Dendritic cell treated with granulocyte-macrophage colony-stimulating factor and Interleukin-4, amounts not matched to agents 40 ng/mL and 50 ng/mL, for 4 days (primary cell): Measurements from ENCODE around the gene PF4V1.
A peak's percentile ranks its signal among the peaks of the same experiment; 100 is the strongest.

ENCODE experiments used
- H3K27ac Mint-ChIP-seq: one replicate; pipeline ENCODE4 v1.8.0; 2022; ENCODE audit warnings: mild to moderate bottlenecking, mixed read lengths
- H3K27me3 Mint-ChIP-seq: one replicate; pipeline ENCODE4 v1.8.0; 2022; ENCODE audit warnings: mild to moderate bottlenecking, mixed read lengths
- H3K36me3 Mint-ChIP-seq: one replicate; pipeline ENCODE4 v1.8.0; 2022; ENCODE audit warnings: low read depth, mixed read lengths
- H3K4me1 Mint-ChIP-seq: one replicate; pipeline ENCODE4 v1.8.0; 2022; ENCODE audit warnings: low read depth, mixed read lengths
- H3K4me3 Mint-ChIP-seq: one replicate; pipeline ENCODE4 v1.8.0; 2022; ENCODE audit warnings: mild to moderate bottlenecking, moderate library complexity, mixed read lengths
- H3K9me3 Mint-ChIP-seq: one replicate; pipeline ENCODE4 v1.8.0; 2022; ENCODE audit warnings: mixed read lengths
- intact Hi-C: fragments of 100-400 bp; cut with micrococcal nuclease; formaldehyde crosslinking; loops from one replicate; pipeline ENCODE4 v1.15.0; 2022

PF4V1 gene

GRCh38 chr4:73836373-73837279, 16.5 kb upstream of the PF4V1 start, which contains the start of gene CXCL6:
TSS of gene CXCL6 (plus strand) at chr4:73836678. CDS start at chr4:73836751, 73 bp downstream.
- Mint-ChIP-seq H3K36me3 (no peaks in the 10 kb centered on the region), H3K9me3 (no peaks in the 10 kb centered on the region), H3K27me3 (peaks cover 15% of the 10 kb centered on the region), H3K27ac (peak within 1 kb of the TSS; percentile 70), H3K4me1 (peaks cover 11% of the 10 kb centered on the region), H3K4me3 (peak within 1 kb of the TSS; percentile 74)
- intact Hi-C loops = no loop called here

GRCh38 chr4:73839071-73839470, 14.0 kb upstream of the PF4V1 start:
- H3K36me3 Mint-ChIP-seq = no peaks in the 10 kb centered on the region
- no peak overlapping the region for H3K27ac Mint-ChIP-seq
- intact Hi-C loops = no loop called here
- peaks cover 15% of the 10 kb centered on the region for H3K27me3 Mint-ChIP-seq
- H3K4me3 Mint-ChIP-seq = no peak overlapping the region
- H3K9me3 Mint-ChIP-seq = no peaks in the 10 kb centered on the region
- peaks cover 18% of the 10 kb centered on the region for H3K4me1 Mint-ChIP-seq

- Mint-ChIP-seq H3K27me3 (peaks cover 15% of the 10 kb centered on the region), H3K4me1 (peaks cover 24% of the 10 kb centered on the region), H3K4me3 (no peak overlapping the region), H3K9me3 (no peaks in the 10 kb centered on the region), H3K36me3 (no peaks in the 10 kb centered on the region), H3K27ac (no peak overlapping the region)
- intact Hi-C loops = no loop called here
Observed at GRCh38 chr4:73839715-73840114, 13.4 kb upstream of the PF4V1 start.

GRCh38 chr4:73841243-73841925, 11.7 kb upstream of the PF4V1 start:
- Mint-ChIP-seq H3K36me3 (no peaks in the 10 kb centered on the region), H3K9me3 (no peaks in the 10 kb centered on the region), H3K4me1 (peaks cover 21% of the 10 kb centered on the region), H3K27me3 (peaks cover 11% of the 10 kb centered on the region), H3K27ac (no peak overlapping the region), H3K4me3 (no peak overlapping the region)
- intact Hi-C loops = no loop called here

GRCh38 chr4:73842696-73843095, 10.4 kb upstream of the PF4V1 start:
- H3K9me3 Mint-ChIP-seq = no peaks in the 10 kb centered on the region
- peaks cover 20% of the 10 kb centered on the region for H3K4me1 Mint-ChIP-seq
- H3K36me3 Mint-ChIP-seq = no peaks in the 10 kb centered on the region

GRCh38 chr4:73843369-73843768, 9.7 kb upstream of the PF4V1 start:
- intact Hi-C loops = no loop called here
- H3K4me3 Mint-ChIP-seq = no peak overlapping the region
- no peaks in the 10 kb centered on the region for H3K9me3 Mint-ChIP-seq
- no peak overlapping the region for H3K27ac Mint-ChIP-seq
- H3K27me3 Mint-ChIP-seq = peaks cover 5% of the 10 kb centered on the region
- H3K4me1 Mint-ChIP-seq = peaks cover 25% of the 10 kb centered on the region
- H3K36me3 Mint-ChIP-seq = no peaks in the 10 kb centered on the region

More at GRCh38 chr4:73842696-73843095, 10.4 kb upstream of the PF4V1 start:
- H3K4me3 Mint-ChIP-seq = no peak overlapping the region
- H3K27ac Mint-ChIP-seq = no peak overlapping the region
- intact Hi-C loops = no loop called here
- H3K27me3 Mint-ChIP-seq = peaks cover 5% of the 10 kb centered on the region

- Mint-ChIP-seq H3K27ac (peak overlapping the region; percentile 48), H3K9me3 (no peaks in the 10 kb centered on the region), H3K36me3 (no peaks in the 10 kb centered on the region), H3K27me3 (peaks cover 3% of the 10 kb centered on the region), H3K4me1 (peaks cover 25% of the 10 kb centered on the region), H3K4me3 (no peak overlapping the region)
- intact Hi-C loops = no loop called here
Observed at GRCh38 chr4:73844345-73844744, 8.8 kb upstream of the PF4V1 start.

GRCh38 chr4:73844806-73845205, 8.3 kb upstream of the PF4V1 start:
- peaks cover 25% of the 10 kb centered on the region for H3K4me1 Mint-ChIP-seq
- H3K9me3 Mint-ChIP-seq = no peaks in the 10 kb centered on the region
- intact Hi-C loops = no loop called here
- H3K36me3 Mint-ChIP-seq = no peaks in the 10 kb centered on the region
- H3K27me3 Mint-ChIP-seq = no peaks in the 10 kb centered on the region
- no peak overlapping the region for H3K4me3 Mint-ChIP-seq
- peak overlapping the region; percentile 48 for H3K27ac Mint-ChIP-seq

GRCh38 chr4:73847526-73848182, 5.4 kb upstream of the PF4V1 start:
- H3K9me3 Mint-ChIP-seq = no peaks in the 10 kb centered on the region
- no peak overlapping the region for H3K4me3 Mint-ChIP-seq
- no peak overlapping the region for H3K27ac Mint-ChIP-seq
- H3K27me3 Mint-ChIP-seq = peaks cover 2% of the 10 kb centered on the region
- intact Hi-C loops = no loop called here
- peaks cover 22% of the 10 kb centered on the region for H3K4me1 Mint-ChIP-seq
- H3K36me3 Mint-ChIP-seq = no peaks in the 10 kb centered on the region

GRCh38 chr4:73848183-73848777, 4.8 kb upstream of the PF4V1 start:
- Mint-ChIP-seq H3K4me3 (no peak overlapping the region), H3K27ac (no peak overlapping the region), H3K9me3 (no peaks in the 10 kb centered on the region), H3K27me3 (peaks cover 5% of the 10 kb centered on the region), H3K36me3 (no peaks in the 10 kb centered on the region), H3K4me1 (peaks cover 20% of the 10 kb centered on the region)
- intact Hi-C loops = no loop called here

- H3K36me3 Mint-ChIP-seq = no peaks in the 10 kb centered on the region
- H3K4me3 Mint-ChIP-seq = no peak overlapping the region
- no peak overlapping the region for H3K27ac Mint-ChIP-seq
- H3K27me3 Mint-ChIP-seq = peaks cover 18% of the 10 kb centered on the region
- intact Hi-C loops = no loop called here
- peaks cover 25% of the 10 kb centered on the region for H3K4me1 Mint-ChIP-seq
- no peaks in the 10 kb centered on the region for H3K9me3 Mint-ChIP-seq
Observed at GRCh38 chr4:73850261-73850970, 2.7 kb upstream of the PF4V1 start.

- H3K4me1 Mint-ChIP-seq = peaks cover 25% of the 10 kb centered on the region
- no peak overlapping the region for H3K27ac Mint-ChIP-seq
- H3K36me3 Mint-ChIP-seq = no peaks in the 10 kb centered on the region
- intact Hi-C loops = no loop called here
- no peaks in the 10 kb centered on the region for H3K9me3 Mint-ChIP-seq
- H3K27me3 Mint-ChIP-seq = peaks cover 19% of the 10 kb centered on the region
- H3K4me3 Mint-ChIP-seq = no peak overlapping the region
Observed at GRCh38 chr4:73851293-73851692, 1.8 kb upstream of the PF4V1 start.

- peaks cover 18% of the 10 kb centered on the region for H3K4me1 Mint-ChIP-seq
- H3K27me3 Mint-ChIP-seq = peaks cover 19% of the 10 kb centered on the region
- no peak overlapping the region for H3K4me3 Mint-ChIP-seq
- intact Hi-C loops = no loop called here
- no peak overlapping the region for H3K27ac Mint-ChIP-seq
- H3K36me3 Mint-ChIP-seq = no peaks in the 10 kb centered on the region
- no peaks in the 10 kb centered on the region for H3K9me3 Mint-ChIP-seq
Observed at GRCh38 chr4:73852771-73853170, 325 bp upstream of the PF4V1 start.
